Suprapubic skin (tissue), 3 donors: ENCODE measurements around the gene MLYCD.

Source experiments
- EP300 ChIP-seq: sonication (generic); formaldehyde crosslinking; IDR thresholded peaks from one replicate; pipeline ENCODE4 v1.6.1; 2017; ENCODE audit warnings: antibody characterized with exemption
- POLR2A ChIP-seq, 2 donors: fragments of 450-650 bp; IDR thresholded peaks; one replicate each; pipeline ENCODE4 v1.6.1; 2017; ENCODE audit warnings: antibody characterized with exemption in 2 of 2, mild to moderate bottlenecking in 2 of 2, moderate library complexity in 2 of 2
- TF ChIP-seq, protein P1 (sequence below), 2 donors: fragments of 200-600 bp in 1 of 2; fragments of 450-650 bp in 1 of 2; sonication (generic) in 1 of 2; IDR thresholded peaks; one replicate each; pipeline ENCODE4 v1.5.1; 2016 to 2019; ENCODE audit warnings: antibody characterized with exemption in 2 of 2, mild to moderate bottlenecking in 1 of 2, moderate library complexity in 1 of 2

DNA sequence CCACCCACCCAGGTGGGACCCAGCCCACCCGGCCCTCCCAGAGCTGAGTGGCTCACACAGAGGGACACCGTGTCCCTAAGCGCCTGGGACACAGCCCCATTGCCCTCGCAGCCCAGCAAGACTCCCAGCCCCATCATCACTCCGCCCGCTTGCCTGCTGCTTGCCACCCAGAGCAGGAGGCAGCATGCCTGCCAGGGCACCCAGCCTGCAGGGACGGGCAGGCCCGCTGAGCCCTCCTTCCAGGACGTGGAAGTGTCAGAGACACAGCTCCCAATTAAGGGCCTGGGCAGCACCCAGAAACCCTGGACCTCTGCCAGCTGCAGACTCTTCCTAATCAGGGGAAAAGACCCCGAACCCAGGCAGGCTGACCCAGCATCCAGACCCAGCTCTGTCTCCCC is 36.9 kb downstream of the MLYCD start:
- TF ChIP-seq, protein P1, sequence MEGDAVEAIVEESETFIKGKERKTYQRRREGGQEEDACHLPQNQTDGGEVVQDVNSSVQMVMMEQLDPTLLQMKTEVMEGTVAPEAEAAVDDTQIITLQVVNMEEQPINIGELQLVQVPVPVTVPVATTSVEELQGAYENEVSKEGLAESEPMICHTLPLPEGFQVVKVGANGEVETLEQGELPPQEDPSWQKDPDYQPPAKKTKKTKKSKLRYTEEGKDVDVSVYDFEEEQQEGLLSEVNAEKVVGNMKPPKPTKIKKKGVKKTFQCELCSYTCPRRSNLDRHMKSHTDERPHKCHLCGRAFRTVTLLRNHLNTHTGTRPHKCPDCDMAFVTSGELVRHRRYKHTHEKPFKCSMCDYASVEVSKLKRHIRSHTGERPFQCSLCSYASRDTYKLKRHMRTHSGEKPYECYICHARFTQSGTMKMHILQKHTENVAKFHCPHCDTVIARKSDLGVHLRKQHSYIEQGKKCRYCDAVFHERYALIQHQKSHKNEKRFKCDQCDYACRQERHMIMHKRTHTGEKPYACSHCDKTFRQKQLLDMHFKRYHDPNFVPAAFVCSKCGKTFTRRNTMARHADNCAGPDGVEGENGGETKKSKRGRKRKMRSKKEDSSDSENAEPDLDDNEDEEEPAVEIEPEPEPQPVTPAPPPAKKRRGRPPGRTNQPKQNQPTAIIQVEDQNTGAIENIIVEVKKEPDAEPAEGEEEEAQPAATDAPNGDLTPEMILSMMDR (IDR thresholded peaks at IDR 0.05), result no peak
- no peak for TF ChIP-seq POLR2A (IDR thresholded peaks at IDR 0.05)
- no peak for TF ChIP-seq EP300
